Heart right ventricle (tissue), 16 donors: Measurements from ENCODE around the gene RAB40B. TPM values are rescaled to one million over a fixed set of nuclear protein-coding genes. Genes with fewer than 3 reads are reported as not detected.

Source experiments
- ATAC-seq, 8 donors: fragments of 200-7000 bp; cut with Tn5 transposase; one replicate each; pipeline ENCODE4 v1.9.1; 2020; ENCODE audit warnings: mild to moderate bottlenecking in 8 of 8, moderate library complexity in 8 of 8, moderate number of reproducible peaks in 1 of 8
- DNase-seq, 2 donors: peaks; one replicate each; pipeline ENCODE4 v3.0.0-alpha.2; 2020
- H3K27ac ChIP-seq, 10 donors: fragments of 200-600 bp; sonication (generic) in 2 of 10; one replicate each; pipeline versions ENCODE4 v1.5.0 to v1.8.0; 2020 to 2022; ENCODE audit warnings: mild to moderate bottlenecking in 3 of 10
- H3K27me3 ChIP-seq, 7 donors: fragments of 200-600 bp; one replicate each; pipeline ENCODE4 v1.8.0; 2021 to 2022; ENCODE audit warnings: mild to moderate bottlenecking in 2 of 7
- H3K36me3 ChIP-seq, 9 donors: fragments of 200-600 bp; sonication (generic) in 1 of 9; one replicate each; pipeline versions ENCODE4 v1.5.0 to v1.8.0; 2020 to 2022; ENCODE audit warnings: mild to moderate bottlenecking in 2 of 9
- H3K4me1 ChIP-seq, 9 donors: fragments of 200-600 bp; sonication (generic) in 1 of 9; one replicate each; pipeline versions ENCODE4 v1.5.0 to v1.8.0; 2020 to 2022; ENCODE audit warnings: mild to moderate bottlenecking in 4 of 9
- H3K4me3 ChIP-seq, 10 donors: fragments of 200-600 bp; sonication (generic) in 2 of 10; one replicate each; pipeline versions ENCODE4 v1.5.0 to v1.8.0; 2020 to 2022; ENCODE audit warnings: mild to moderate bottlenecking in 7 of 10, moderate library complexity in 2 of 10
- H3K9me3 ChIP-seq, 11 donors: fragments of 200-600 bp in 10 of 11; sonication (generic) in 2 of 11; one replicate each; pipeline versions ENCODE4 v1.5.0 to v1.8.0; 2013 to 2022; ENCODE audit warnings: mild to moderate bottlenecking in 2 of 11, control low read depth in 1 of 11, moderate library complexity in 1 of 11
- CTCF ChIP-seq, 9 donors: fragments of 200-600 bp; sonication (generic) in 2 of 9; IDR thresholded peaks; one replicate each; pipeline versions ENCODE4 v1.5.0 to v1.8.0; 2021 to 2022; ENCODE audit warnings: antibody characterized with exemption in 9 of 9, mild to moderate bottlenecking in 5 of 9, moderate library complexity in 1 of 9
- WGBS, 2 donors: extraction: QIAGEN DNeasy Blood & Tissue Kit; methylation state at CpG; one replicate each; pipeline ENCODE4 v1.1.7; 2013; ENCODE audit warnings: inconsistent platforms in 1 of 2; 5-methylcytosine and 5-hydroxymethylcytosine counted together
- intact Hi-C, 10 donors: fragments of 100-400 bp; cut with DNase I; formaldehyde crosslinking; loops; one replicate each; pipeline versions ENCODE4 v1.11.1 to v1.14.2; 2022
- polyA plus RNA-seq, 2 donors: library from polyadenylated mRNA; stranded (reverse); fragments of 200-250 nt; gene quantifications; one replicate each; pipeline ENCODE4 v1.2.3, GENCODE V29; 2013
- total RNA-seq, 10 donors: library from RNA; stranded (reverse); fragmentation: NEBNext Ultra II Directional in 3 of 10; extraction: Animal tissue kit (Norgen Biotek cat#: 25700) in 3 of 10; gene quantifications; one replicate each; pipeline versions ENCODE4 v1.2.1 to v1.2.4, GENCODE V29; 2021 to 2023
- donor health status: Arrhythmogenic right ventricular cardiomyopathy.
- donor health status: ischemic (EF 13 %, LVEDD 7.1; RV severe dilation, severe dysfunction).
- donor health status: healthy with polysubstance abuse.
- donor health status: DM: no; HTN: yes; CAD: no.
- donor health status: DM: no; HTN: no; CAD: no.
- donor health status: ischemic (EF 25% LVEDD 6.9; RV normal size, moderate dysfunction).
- donor health status: ischemic (EF 25% LVEDD 5.7; RV mildly dilated, moderate dysfunction).
- donor health status: healthy.
- donor health status: DM: yes; HTN: yes; CAD: no.
- donor health status: Ischemic cardiomyopathy.
- donor health status: ischemic (EF 35%, LVEDD 5.7; RV mildly dilated, moderate dysfunction).
- donor health status: nonischemic (EF 11% LVEDD 7.7; RV severe dilation, severe dysfunction).
- donor health status: DM: yes; HTN: yes; CAD: no.
- donor health status: PGD.
- donor health status: ischemic (EF 29% LVEDD 5.4; RV normal size, mild dysfunction).
- donor health status: nonischemic (EF 23%, LVEDD 6.1; RV moderate dilation, normal function).

Gene RAB40B
- total and polyA plus RNA-seq, 12 donors: 8.0 to 42.4 (median 20.4) TPM

DNA sequence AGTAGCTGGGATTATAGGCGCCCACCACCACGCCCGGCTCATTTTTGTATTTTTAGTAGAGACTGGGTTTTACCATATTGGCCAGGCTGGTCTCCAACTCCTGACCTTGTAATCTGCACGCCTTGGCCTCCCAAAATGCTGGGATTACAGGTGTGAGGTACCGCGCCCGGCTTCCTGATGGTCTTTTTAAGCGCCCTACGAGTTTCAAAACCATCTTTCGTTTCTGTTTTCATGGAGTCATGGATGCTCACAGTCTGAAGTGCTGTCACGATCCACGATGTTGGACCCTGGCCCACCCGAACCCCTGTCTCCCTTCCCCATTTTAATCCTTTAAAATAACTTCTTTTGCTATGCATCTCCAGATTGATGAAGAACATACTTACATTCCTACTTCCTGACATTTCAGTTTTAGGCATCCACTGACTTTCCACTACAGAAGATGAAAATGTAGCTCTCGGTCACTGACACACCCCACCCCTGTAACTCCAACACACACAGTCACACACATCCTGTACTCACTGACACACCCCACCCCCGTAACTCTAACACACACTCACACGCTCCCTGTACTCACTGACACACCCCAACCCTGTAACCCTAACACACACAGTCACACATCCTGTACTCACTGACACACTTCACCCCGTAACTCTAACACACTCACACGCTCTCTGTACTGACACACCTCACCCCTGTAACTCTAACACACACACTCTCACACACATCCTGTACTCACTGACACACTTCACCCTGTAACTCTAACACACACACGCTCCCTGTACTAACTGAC is 27.6 kb downstream of the RAB40B start:
- no peak for TF ChIP-seq CTCF (IDR thresholded peaks at IDR 0.05)
- intact Hi-C loops: no loop called here
- Histone ChIP-seq H3K27me3 (no peaks in the 10 kb centered on the region), H3K4me1 (peaks cover 0 to 40% (median 14%) of the 10 kb centered on the region in 9 donors), H3K4me3 (no peak overlapping the region), H3K36me3 (peaks cover 0 to 2% (median 0%) of the 10 kb centered on the region in 9 donors), H3K27ac (peak overlapping the region in 8 of 10 donors; percentile 74 to 86 (median 78)), H3K9me3 (no peaks in the 10 kb centered on the region)
- WGBS, 2 donors: 93 to 95% methylated on average over 19 of the region's 19 CpGs
- ATAC-seq: no peak
- DNase-seq: no peak

DNA sequence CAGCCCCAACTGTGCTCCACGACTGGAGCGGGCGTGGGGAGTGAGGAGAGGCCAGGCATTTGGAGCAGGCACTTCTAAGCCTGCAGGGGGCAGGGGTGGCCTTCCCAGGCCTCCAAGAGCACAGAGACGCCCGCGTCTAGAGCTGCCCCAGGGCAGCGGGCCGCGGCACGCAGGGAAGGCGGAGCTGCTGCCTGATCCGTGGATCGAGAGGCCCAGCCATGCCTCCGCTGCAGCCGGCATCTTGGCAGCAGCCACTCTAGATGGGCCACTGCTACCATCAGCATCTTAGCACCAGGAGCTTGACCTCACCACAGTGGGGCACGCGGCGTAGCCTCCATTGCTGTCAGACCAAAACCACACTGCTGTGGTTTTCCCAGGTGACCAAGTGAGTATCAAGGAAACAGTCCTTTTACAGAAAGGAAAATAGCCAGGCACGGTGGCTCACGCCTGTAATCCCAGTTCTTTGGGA is 29.8 kb downstream of the RAB40B start:
- Histone ChIP-seq H3K27ac (peak overlapping the region in 8 of 10 donors; percentile 74 to 86 (median 78)), H3K36me3 (peaks cover 0 to 2% (median 0%) of the 10 kb centered on the region in 9 donors), H3K4me3 (peak overlapping the region in 1 of 10 donors; percentile 7), H3K27me3 (no peaks in the 10 kb centered on the region), H3K9me3 (no peaks in the 10 kb centered on the region), H3K4me1 (peaks cover 0 to 28% (median 14%) of the 10 kb centered on the region in 9 donors)
- DNase-seq (peak; percentile 54 to 72), ATAC-seq (peak; percentile 79 to 91 (median 88))
- 44 to 55% methylated on average over 20 of the region's 20 CpGs for WGBS, 2 donors
- intact Hi-C loops: loop anchor here (2.0 to 10.0 kb wide), 6 partner anchors 86 to 761 kb away; partner anchors contain the start of gene TBCD (in 1 of the 10)
- peak; percentile 31 to 69 (median 57) for TF ChIP-seq CTCF (IDR thresholded peaks at IDR 0.05)

GRCh38 chr17:82668024-82668630 is 30.4 kb downstream of the RAB40B start:
- TF ChIP-seq CTCF (IDR thresholded peaks at IDR 0.05): no peak
- intact Hi-C loops: loop anchor here (2.0 to 10.0 kb wide), 6 partner anchors 87 to 761 kb away; partner anchors contain the start of gene TBCD (in 1 of the 10)
- H3K4me3 ChIP-seq: no peak overlapping the region
- peaks cover 0 to 7% (median 0%) of the 10 kb centered on the region in 9 donors for H3K36me3 ChIP-seq
- peak overlapping the region in 6 of 10 donors; percentile 75 to 86 (median 78) for H3K27ac ChIP-seq
- no peaks in the 10 kb centered on the region for H3K27me3 ChIP-seq
- no peak for DNase-seq
- peaks cover 0 to 28% (median 14%) of the 10 kb centered on the region in 9 donors for H3K4me1 ChIP-seq
- peak in 2 of 8 donors; percentile 2 to 8 for ATAC-seq
- H3K9me3 ChIP-seq: no peaks in the 10 kb centered on the region
- WGBS, 2 donors: 79 to 82% methylated on average over 16 of the region's 16 CpGs

- H3K27me3 ChIP-seq: no peaks in the 10 kb centered on the region
- peaks cover 0 to 7% (median 0%) of the 10 kb centered on the region in 9 donors for H3K36me3 ChIP-seq
- H3K27ac ChIP-seq: no peak overlapping the region
- H3K4me1 ChIP-seq: peaks cover 0 to 28% (median 14%) of the 10 kb centered on the region in 9 donors
- ATAC-seq: no peak
- TF ChIP-seq CTCF (IDR thresholded peaks at IDR 0.05): no peak
- intact Hi-C loops: loop anchor here in 9 of 10 donors (5.0 to 10.0 kb wide), 5 partner anchors 87 to 760 kb away; partner anchors contain the start of gene TBCD (in 1 of the 9)
- no peak overlapping the region for H3K4me3 ChIP-seq
- DNase-seq: no peak
- 91 to 94% methylated on average over 15 of the region's 15 CpGs for WGBS, 2 donors
- H3K9me3 ChIP-seq: no peaks in the 10 kb centered on the region
These were observed 30.9 kb downstream of the RAB40B start for GRCh38 chr17:82667668-82668000.
